ENCODE measurements around the gene LUC7L. TPM values are rescaled to one million over a fixed set of nuclear protein-coding genes. Genes with fewer than 3 reads are reported as not detected.

Gene LUC7L
- total RNA-seq, 6 experiments from 2014 or later: 18.9 to 30.2 (median 20.4) TPM

GRCh38 chr16:275041-275641, 45.9 kb upstream of the LUC7L start:
- TF ChIP-seq CTCF (IDR thresholded peaks at IDR 0.05) (no peak), POLR2A (IDR thresholded peaks at IDR 0.05) (no peak)
- peak overlapping the region in 1 of 3 donors; percentile 26 for H3K4me3 ChIP-seq
- ATAC-seq (peak in 1 of 4 donors; percentile 22), DNase-seq (peak in 1 of 3 donors; percentile 16)
- WGBS (ENCODE audit: insufficient coverage, low coverage, low lambda C conversion rate, missing lambda C conversion rate): 0% methylated on average over 5 of the region's 58 CpGs
- no peaks in the 10 kb centered on the region for H3K36me3 ChIP-seq
- H3K27ac ChIP-seq: no peak overlapping the region
- H3K4me1 ChIP-seq: peaks cover 0 to 5% (median 0%) of the 10 kb centered on the region in 4 donors
- H3K9me3 ChIP-seq: no peaks in the 10 kb centered on the region
- intact Hi-C loops (cut with DNase I): no loop called here
- H3K27me3 ChIP-seq: peaks cover 0 to 12% of the 10 kb centered on the region in 2 donors

- DNase-seq (no peak), ATAC-seq (no peak)
- no peaks in the 10 kb centered on the region for H3K36me3 ChIP-seq
- H3K4me1 ChIP-seq: peaks cover 0 to 5% (median 0%) of the 10 kb centered on the region in 4 donors
- no peaks in the 10 kb centered on the region for H3K9me3 ChIP-seq
- intact Hi-C loops (cut with DNase I): no loop called here
- H3K27ac ChIP-seq: no peak overlapping the region
- WGBS (ENCODE audit: insufficient coverage, low coverage, low lambda C conversion rate, missing lambda C conversion rate): 40% methylated on average over 2 of the region's 30 CpGs
- TF ChIP-seq CTCF (IDR thresholded peaks at IDR 0.05): no peak
- TF ChIP-seq POLR2A (IDR thresholded peaks at IDR 0.05): no peak
- peaks cover 0 to 4% of the 10 kb centered on the region in 2 donors for H3K27me3 ChIP-seq
- H3K4me3 ChIP-seq: no peak overlapping the region
These were observed 44.5 kb upstream of the LUC7L start for GRCh38 chr16:273547-274421.

GRCh38 chr16:272633-273546, 43.6 kb upstream of the LUC7L start:
- H3K27ac ChIP-seq: no peak overlapping the region
- TF ChIP-seq POLR2A (IDR thresholded peaks at IDR 0.05) (no peak), CTCF (IDR thresholded peaks at IDR 0.05) (no peak)
- no peaks in the 10 kb centered on the region for H3K36me3 ChIP-seq
- ATAC-seq (peak in 1 of 4 donors; percentile 12), DNase-seq (no peak)
- H3K27me3 ChIP-seq: peaks cover 0 to 4% of the 10 kb centered on the region in 2 donors
- WGBS (ENCODE audit: insufficient coverage, low coverage, low lambda C conversion rate, missing lambda C conversion rate): 77% methylated on average over 10 of the region's 36 CpGs
- intact Hi-C loops (cut with DNase I): no loop called here
- H3K4me1 ChIP-seq: peaks cover 0 to 5% (median 0%) of the 10 kb centered on the region in 4 donors
- H3K4me3 ChIP-seq: no peak overlapping the region
- H3K9me3 ChIP-seq: no peaks in the 10 kb centered on the region
